ENCODE results near the gene CLIC6. TPM values are rescaled to one million over a fixed set of nuclear protein-coding genes. Genes with fewer than 3 reads are reported as not detected.

Gene CLIC6
- total and polyA plus RNA-seq, 9 of the 15 experiments (the other 6 are each of a cell fraction or from before 2014, with no cell fraction given): not detected

GRCh38 chr21:34730756-34731445, 62.1 kb downstream of the CLIC6 start:
- peaks cover 20 to 23% of the 10 kb centered on the region in 2 experiments for H3K27me3 ChIP-seq (ENCODE audit: control insufficient read depth in 2 of 2, insufficient read depth in 2 of 2, low read length in 2 of 2)
- H3K36me3 ChIP-seq (ENCODE audit: control insufficient read depth, insufficient read depth, low read length): no peaks in the 10 kb centered on the region
- in situ Hi-C loops (cut with MboI) (no loop called here), intact Hi-C loops (cut with micrococcal nuclease) (no loop called here)
- no peak for DNase-seq (ENCODE audit: extremely low read depth in 1 of 4, low spot score in 3 of 4)
- no peak for FAIRE-seq
- no peak overlapping the region for H2AFZ ChIP-seq (ENCODE audit: low read depth, low read length)
- POLR2A ChIA-PET: interaction anchor here (0.5 to 0.9 kb wide), 2 partner anchors 38 to 311 kb away, joined by 3 read pairs; no protein-coding TSS in a partner anchor
- no peak overlapping the region for H3K4me2 ChIP-seq (ENCODE audit: insufficient read depth, low read length)
- H3K4me3 ChIP-seq: no peak overlapping the region
- H3K79me2 ChIP-seq (ENCODE audit: control insufficient read depth, insufficient read depth, low read length): no peaks in the 10 kb centered on the region
- no peaks in the 10 kb centered on the region; a peak in 1 of 5 replicates for H3K4me1 ChIP-seq (replicated peaks in 1 of 2; ENCODE audit: control insufficient read depth in 2 of 2, insufficient read depth in 2 of 2, low read length in 2 of 2)
- H3K9me3 ChIP-seq (replicated peaks; ENCODE audit: control insufficient read depth, insufficient read depth, low read depth, low read length): no peaks in the 10 kb centered on the region
- WGBS (ENCODE audit: insufficient coverage, low coverage, missing lambda C conversion rate): 0% methylated on average over 5 of the region's 5 CpGs
- H4K20me1 ChIP-seq (replicated peaks; ENCODE audit: control insufficient read depth, insufficient read depth, low read length): no peaks in the 10 kb centered on the region
- no TSS peak for BruUV-seq (replicated peaks)
- no peak for ATAC-seq
- H3K9ac ChIP-seq (ENCODE audit: insufficient read depth in 1 of 2, low read depth in 2 of 2, low read length in 2 of 2): no peak overlapping the region
- no peak overlapping the region for H3K27ac ChIP-seq (ENCODE audit: extremely low read depth, low read depth, low read length)
- CTCF ChIA-PET (ENCODE audit: low intra/inter-chr PET ratio): no interaction called here
- H3K9me1 ChIP-seq (ENCODE audit: control insufficient read depth, insufficient read depth, low read length): no peaks in the 10 kb centered on the region
- TF ChIP-seq POLR2AphosphoS5 (IDR thresholded peaks at IDR 0.05; ENCODE audit: control insufficient read depth, insufficient read depth, low read depth, low read length) (no peak), NR0B1 (IDR thresholded peaks at IDR 0.05; ENCODE audit: partially characterized antibody) (no peak), E2F6 (IDR thresholded peaks at IDR 0.05; ENCODE audit: borderline replicate concordance in 1 of 2, extremely low read depth in 1 of 2, insufficient read depth in 1 of 2, insufficient read length in 1 of 2, low read depth in 1 of 2, low read length in 1 of 2, poor library complexity in 1 of 2, severe bottlenecking in 1 of 2) (no peak), TCFL5 (CRISPR knock-in tag; conservative IDR thresholded peaks at IDR 0.05) (no peak), BRCA1 (IDR thresholded peaks at IDR 0.05) (no peak), BRCA1 (CRISPR knock-in tag; IDR thresholded peaks at IDR 0.05) (no peak), E2F8 (IDR thresholded peaks at IDR 0.05; ENCODE audit: low read depth, partially characterized antibody) (no peak), ZNF511 (CRISPR knock-in tag; IDR thresholded peaks at IDR 0.05) (no peak), ZNF165 (CRISPR knock-in tag; IDR thresholded peaks at IDR 0.05; ENCODE audit: borderline replicate concordance) (no peak), NFRKB (IDR thresholded peaks at IDR 0.05; ENCODE audit: low read depth) (no peak), NFIX (CRISPR knock-in tag; IDR thresholded peaks at IDR 0.05; ENCODE audit: low read depth) (no peak), KLF10 (CRISPR knock-in tag; IDR thresholded peaks at IDR 0.05) (no peak)
- TF ChIP-seq, protein P1, sequence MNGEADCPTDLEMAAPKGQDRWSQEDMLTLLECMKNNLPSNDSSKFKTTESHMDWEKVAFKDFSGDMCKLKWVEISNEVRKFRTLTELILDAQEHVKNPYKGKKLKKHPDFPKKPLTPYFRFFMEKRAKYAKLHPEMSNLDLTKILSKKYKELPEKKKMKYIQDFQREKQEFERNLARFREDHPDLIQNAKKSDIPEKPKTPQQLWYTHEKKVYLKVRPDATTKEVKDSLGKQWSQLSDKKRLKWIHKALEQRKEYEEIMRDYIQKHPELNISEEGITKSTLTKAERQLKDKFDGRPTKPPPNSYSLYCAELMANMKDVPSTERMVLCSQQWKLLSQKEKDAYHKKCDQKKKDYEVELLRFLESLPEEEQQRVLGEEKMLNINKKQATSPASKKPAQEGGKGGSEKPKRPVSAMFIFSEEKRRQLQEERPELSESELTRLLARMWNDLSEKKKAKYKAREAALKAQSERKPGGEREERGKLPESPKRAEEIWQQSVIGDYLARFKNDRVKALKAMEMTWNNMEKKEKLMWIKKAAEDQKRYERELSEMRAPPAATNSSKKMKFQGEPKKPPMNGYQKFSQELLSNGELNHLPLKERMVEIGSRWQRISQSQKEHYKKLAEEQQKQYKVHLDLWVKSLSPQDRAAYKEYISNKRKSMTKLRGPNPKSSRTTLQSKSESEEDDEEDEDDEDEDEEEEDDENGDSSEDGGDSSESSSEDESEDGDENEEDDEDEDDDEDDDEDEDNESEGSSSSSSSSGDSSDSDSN (IDR thresholded peaks at IDR 0.05; ENCODE audit: borderline replicate concordance in 1 of 2, low read depth in 2 of 2, low read length in 2 of 2): no peak
